Measurements from ENCODE around the gene WBP2.

The WBP2 gene

DNA sequence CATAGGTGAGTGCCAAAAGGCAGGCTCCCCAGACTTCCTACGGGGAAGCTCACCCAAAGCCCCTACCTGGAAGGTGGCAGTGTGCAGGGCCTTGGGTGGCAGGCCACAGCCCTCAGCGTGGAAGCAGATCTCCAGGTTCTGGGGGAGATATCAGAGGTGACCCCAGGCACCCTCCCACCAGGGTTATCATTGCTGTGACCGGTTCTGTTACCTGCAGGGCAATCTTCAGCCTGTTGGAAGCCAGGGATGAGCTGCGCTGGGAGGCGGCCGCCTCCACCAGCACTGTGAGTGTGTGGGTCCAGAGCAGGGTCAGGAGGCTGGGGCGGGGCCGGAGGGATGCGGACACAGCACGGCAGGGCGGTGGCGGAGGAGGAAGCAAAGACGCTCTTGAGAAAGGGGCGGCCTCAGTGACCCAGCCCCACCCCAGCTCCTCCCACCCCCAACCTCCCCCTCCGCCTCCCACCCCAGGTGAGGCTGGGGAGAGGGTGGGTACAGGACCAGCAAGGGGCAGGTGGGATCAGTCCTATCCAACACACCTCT, 24.0 kb downstream of the WBP2 start:
- TF ChIP-seq, protein P1, sequence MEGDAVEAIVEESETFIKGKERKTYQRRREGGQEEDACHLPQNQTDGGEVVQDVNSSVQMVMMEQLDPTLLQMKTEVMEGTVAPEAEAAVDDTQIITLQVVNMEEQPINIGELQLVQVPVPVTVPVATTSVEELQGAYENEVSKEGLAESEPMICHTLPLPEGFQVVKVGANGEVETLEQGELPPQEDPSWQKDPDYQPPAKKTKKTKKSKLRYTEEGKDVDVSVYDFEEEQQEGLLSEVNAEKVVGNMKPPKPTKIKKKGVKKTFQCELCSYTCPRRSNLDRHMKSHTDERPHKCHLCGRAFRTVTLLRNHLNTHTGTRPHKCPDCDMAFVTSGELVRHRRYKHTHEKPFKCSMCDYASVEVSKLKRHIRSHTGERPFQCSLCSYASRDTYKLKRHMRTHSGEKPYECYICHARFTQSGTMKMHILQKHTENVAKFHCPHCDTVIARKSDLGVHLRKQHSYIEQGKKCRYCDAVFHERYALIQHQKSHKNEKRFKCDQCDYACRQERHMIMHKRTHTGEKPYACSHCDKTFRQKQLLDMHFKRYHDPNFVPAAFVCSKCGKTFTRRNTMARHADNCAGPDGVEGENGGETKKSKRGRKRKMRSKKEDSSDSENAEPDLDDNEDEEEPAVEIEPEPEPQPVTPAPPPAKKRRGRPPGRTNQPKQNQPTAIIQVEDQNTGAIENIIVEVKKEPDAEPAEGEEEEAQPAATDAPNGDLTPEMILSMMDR (IDR thresholded peaks at IDR 0.05; ENCODE audit: low read depth, low read length) = no peak
- DNase-seq (ENCODE audit: extremely low read depth, low read depth) = no peak

DNA sequence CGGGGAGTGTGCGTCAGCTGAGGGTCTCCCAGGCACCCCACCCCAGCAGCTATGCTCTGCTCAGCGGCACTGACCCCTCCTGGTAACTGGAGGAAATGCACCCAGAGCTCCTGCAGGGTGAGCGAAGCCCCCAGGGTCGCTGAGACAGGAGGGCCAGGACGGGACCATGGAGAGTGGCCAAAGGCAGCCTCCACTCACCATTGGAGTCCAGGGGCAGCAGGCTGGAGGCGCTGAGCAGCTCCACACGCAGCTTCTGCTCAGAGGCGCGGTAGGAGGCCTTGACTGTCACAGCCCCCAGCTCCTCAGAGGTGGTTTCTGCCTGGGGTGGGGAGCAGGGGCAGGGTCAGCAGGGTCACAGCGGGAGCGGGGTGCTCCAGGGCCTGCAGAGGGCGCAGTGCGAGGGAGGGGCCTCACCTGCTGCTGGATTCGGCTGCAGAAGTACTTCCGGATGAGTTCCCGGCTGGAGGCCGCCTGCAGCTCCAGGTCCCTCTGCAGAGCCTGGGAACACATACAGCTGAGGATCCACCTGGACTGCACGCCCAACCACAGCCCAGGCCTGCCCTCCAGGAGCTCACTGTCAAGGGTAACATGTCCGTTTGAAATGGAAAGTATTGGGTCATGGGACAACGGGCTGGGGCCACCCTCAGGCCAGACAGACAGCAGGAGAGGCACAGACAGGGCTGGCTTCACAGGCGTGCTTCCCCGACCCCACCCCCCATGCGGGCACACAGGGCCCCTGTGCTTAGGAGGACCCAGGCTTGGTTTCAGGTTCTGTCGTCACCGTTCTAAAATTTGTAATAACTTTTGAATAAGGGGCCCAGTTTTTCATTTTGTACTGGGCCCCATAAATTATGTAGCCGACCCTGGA, 24.7 kb downstream of the WBP2 start:
- TF ChIP-seq, protein P1 (IDR thresholded peaks at IDR 0.05; ENCODE audit: low read depth, low read length) = peak; percentile 47
- DNase-seq (ENCODE audit: extremely low read depth, low read depth) = no peak

DNA sequence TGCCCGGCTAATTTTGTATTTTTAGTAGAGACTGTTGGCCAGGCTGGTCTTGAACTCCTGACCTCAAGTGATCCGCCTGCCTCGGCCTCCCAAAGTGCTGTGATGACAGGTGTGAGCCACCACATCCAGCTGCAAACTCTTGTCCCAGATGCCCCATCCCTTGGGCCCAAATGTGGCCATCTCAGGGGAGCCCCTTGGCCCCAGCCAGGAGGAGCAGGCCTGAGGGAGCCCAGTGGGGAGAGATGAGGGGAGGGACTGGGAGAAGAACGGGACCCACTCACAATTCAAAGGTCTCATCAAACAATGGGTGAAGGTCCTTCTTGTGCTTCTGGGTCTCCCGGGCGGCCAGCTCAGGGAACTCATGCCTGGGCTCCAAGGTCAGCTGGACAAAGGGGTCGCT, 25.4 kb downstream of the WBP2 start:
- no peak for DNase-seq (ENCODE audit: extremely low read depth, low read depth)
- TF ChIP-seq, protein P1 (IDR thresholded peaks at IDR 0.05; ENCODE audit: low read depth, low read length) = no peak

DNA sequence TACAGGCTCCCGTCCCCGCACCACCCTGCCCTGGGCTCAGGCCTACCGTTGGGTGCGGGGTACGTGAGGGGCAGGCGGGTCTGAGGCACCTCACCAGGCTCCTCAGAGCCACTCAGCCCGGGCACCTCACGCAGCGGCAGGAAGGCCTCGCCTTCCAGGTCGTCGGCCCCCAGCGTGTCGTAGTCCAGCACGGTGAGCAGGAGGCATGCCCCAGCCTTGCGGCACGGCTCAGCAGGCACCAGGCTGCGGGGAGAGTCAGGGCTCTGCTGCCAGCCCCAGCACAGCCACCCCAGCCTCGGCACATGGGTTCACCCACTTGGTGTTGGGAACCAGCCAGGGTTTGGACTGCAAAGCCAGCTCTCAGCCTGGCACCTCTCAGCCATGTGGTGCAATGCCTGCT, 26.4 kb downstream of the WBP2 start:
- TF ChIP-seq, protein P1 (IDR thresholded peaks at IDR 0.05; ENCODE audit: low read depth, low read length) = no peak
- no peak for DNase-seq (ENCODE audit: extremely low read depth, low read depth)

DNA sequence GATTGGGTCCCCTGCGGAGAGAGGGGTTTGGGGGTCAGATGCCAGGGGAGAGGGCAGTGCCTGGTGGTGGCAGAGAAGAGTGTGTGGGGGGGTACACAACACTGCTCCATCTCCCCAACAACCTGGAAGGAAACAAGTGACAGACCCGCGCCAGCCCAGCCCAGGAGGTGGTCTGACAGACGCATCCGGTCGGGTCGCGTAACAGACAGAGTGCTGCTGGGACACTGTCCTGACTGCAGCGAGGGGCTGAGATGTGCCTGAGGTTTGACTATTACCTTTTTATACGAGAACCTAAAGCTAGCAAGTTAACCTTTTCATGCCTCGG, 27.1 kb downstream of the WBP2 start:
- TF ChIP-seq, protein P1 (IDR thresholded peaks at IDR 0.05; ENCODE audit: low read depth, low read length) = no peak
- DNase-seq (ENCODE audit: extremely low read depth, low read depth) = no peak

DNA sequence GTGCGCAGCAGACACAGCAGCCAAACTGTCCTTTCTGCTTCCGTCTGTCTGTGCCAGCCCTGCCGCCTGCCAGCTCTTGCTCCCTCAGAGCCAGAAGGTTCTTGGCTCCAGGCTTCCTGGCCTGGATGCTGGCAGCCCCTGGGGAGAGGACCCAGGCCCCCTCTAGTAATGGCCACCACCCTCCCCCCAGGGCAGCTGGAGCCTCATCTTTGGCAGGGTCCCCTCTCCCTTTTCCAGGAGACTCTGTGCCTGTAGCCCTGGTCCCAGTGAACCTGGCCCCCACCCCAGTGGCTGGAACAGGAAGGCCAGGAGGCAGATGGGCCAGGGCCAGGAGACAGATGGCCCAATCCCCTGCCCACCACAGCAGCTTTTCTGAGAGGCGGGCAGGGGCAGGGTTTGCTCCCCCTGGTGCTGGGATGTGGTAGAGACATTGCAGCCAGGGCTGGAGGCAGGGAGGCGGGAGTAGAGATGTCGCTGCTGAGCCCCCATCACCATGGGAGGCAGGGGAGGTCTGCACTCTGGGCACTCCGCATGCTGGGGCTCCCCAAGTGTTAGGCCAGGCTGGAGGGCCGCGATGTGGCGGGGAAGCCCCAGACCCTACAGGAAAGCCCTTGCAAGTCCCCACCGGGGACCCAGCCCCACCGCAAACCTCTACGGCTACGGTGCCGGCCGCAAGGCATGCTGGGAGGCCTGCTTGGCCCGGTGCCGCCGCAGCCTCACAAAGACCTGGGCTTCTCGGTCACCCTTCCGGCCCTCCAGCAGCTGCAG, 27.6 kb downstream of the WBP2 start:
- DNase-seq (ENCODE audit: extremely low read depth, low read depth) = no peak
- TF ChIP-seq, protein P1 (IDR thresholded peaks at IDR 0.05; ENCODE audit: low read depth, low read length) = peak; percentile 69

Measured in AG09319 (cell line).